ENCODE measurements around the gene FBXO10.

DNA sequence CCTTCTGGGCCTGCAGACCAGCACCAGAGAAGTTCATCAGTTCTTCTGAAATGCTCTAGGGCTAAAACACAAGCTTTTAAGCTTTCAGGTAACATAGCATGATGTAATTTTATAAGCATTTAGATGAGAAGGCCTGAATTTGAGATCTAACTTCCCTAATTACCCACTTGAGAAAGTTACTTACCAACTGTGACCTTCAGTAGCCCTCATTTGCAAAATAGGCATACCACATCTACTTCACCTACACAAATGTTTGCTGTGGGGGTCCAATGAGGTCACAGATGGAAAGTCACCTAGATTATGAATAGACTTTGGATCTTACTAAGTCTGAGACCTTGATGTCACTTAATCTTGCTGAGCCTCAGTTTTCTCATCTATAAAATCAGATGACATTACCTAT is 36.5 kb downstream of the FBXO10 start:
- TF ChIP-seq, protein P1, sequence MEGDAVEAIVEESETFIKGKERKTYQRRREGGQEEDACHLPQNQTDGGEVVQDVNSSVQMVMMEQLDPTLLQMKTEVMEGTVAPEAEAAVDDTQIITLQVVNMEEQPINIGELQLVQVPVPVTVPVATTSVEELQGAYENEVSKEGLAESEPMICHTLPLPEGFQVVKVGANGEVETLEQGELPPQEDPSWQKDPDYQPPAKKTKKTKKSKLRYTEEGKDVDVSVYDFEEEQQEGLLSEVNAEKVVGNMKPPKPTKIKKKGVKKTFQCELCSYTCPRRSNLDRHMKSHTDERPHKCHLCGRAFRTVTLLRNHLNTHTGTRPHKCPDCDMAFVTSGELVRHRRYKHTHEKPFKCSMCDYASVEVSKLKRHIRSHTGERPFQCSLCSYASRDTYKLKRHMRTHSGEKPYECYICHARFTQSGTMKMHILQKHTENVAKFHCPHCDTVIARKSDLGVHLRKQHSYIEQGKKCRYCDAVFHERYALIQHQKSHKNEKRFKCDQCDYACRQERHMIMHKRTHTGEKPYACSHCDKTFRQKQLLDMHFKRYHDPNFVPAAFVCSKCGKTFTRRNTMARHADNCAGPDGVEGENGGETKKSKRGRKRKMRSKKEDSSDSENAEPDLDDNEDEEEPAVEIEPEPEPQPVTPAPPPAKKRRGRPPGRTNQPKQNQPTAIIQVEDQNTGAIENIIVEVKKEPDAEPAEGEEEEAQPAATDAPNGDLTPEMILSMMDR (conservative IDR thresholded peaks at IDR 0.05), result no peak
- TF ChIP-seq ZFX (IDR thresholded peaks at IDR 0.05), result no peak

Data from C4-2B (cell line).